Muscle layer of duodenum (tissue), 2 donors: ENCODE measurements around the gene PRH2.

Experiments
- H3K27ac ChIP-seq: one replicate; pipeline ENCODE4 v1.7.0; 2013; ENCODE audit warnings: mild to moderate bottlenecking, low read length
- H3K27me3 ChIP-seq: one replicate; pipeline ENCODE4 v1.7.0; 2013; ENCODE audit warnings: low read depth, mild to moderate bottlenecking, control low read depth, low read length
- H3K36me3 ChIP-seq, 2 donors: one replicate each; pipeline ENCODE4 v1.7.0; 2013; ENCODE audit warnings: low read length in 2 of 2, control low read depth in 1 of 2, mild to moderate bottlenecking in 1 of 2; ENCODE audit not compliant: insufficient read depth in 2 of 2, control insufficient read depth in 1 of 2
- H3K4me1 ChIP-seq, 2 donors: one replicate each; pipeline ENCODE4 v1.7.0; 2013; ENCODE audit warnings: low read length in 2 of 2, mild to moderate bottlenecking in 2 of 2, control low read depth in 1 of 2, moderate library complexity in 1 of 2; ENCODE audit not compliant: insufficient read depth in 2 of 2, control insufficient read depth in 1 of 2
- H3K4me3 ChIP-seq, 2 donors: one replicate each; pipeline ENCODE4 v1.7.0; 2013; ENCODE audit warnings: low read length in 2 of 2, low read depth in 1 of 2, mild to moderate bottlenecking in 1 of 2
- H3K9me3 ChIP-seq, 2 donors: one replicate each; pipeline ENCODE4 v1.7.0; 2013; ENCODE audit warnings: low read length in 2 of 2, control low read depth in 1 of 2, mild to moderate bottlenecking in 1 of 2; ENCODE audit not compliant: control insufficient read depth in 1 of 2
- donor health status: healthy.

Gene PRH2

GRCh38 chr12:10960211-10960610, 31.2 kb downstream of the PRH2 start:
- H3K27me3 ChIP-seq: no peaks in the 10 kb centered on the region
- H3K36me3 ChIP-seq: no peaks in the 10 kb centered on the region
- no peaks in the 10 kb centered on the region for H3K9me3 ChIP-seq
- H3K4me3 ChIP-seq: no peak overlapping the region
- no peaks in the 10 kb centered on the region for H3K4me1 ChIP-seq
- no peak overlapping the region for H3K27ac ChIP-seq

- no peaks in the 10 kb centered on the region for H3K27me3 ChIP-seq
- no peak overlapping the region for H3K4me3 ChIP-seq
- H3K4me1 ChIP-seq: no peaks in the 10 kb centered on the region
- H3K36me3 ChIP-seq: no peaks in the 10 kb centered on the region
- no peaks in the 10 kb centered on the region for H3K9me3 ChIP-seq
- H3K27ac ChIP-seq: no peak overlapping the region
Measured at GRCh38 chr12:10965476-10965875, 36.4 kb downstream of the PRH2 start.

- no peaks in the 10 kb centered on the region for H3K4me1 ChIP-seq
- no peak overlapping the region for H3K27ac ChIP-seq
- no peaks in the 10 kb centered on the region for H3K36me3 ChIP-seq
- H3K4me3 ChIP-seq: no peak overlapping the region
- H3K9me3 ChIP-seq: no peaks in the 10 kb centered on the region
- H3K27me3 ChIP-seq: no peaks in the 10 kb centered on the region
Measured at GRCh38 chr12:10966314-10966713, 37.3 kb downstream of the PRH2 start.

GRCh38 chr12:10967409-10967808, 38.4 kb downstream of the PRH2 start:
- H3K4me1 ChIP-seq: no peaks in the 10 kb centered on the region
- no peak overlapping the region for H3K4me3 ChIP-seq
- H3K27ac ChIP-seq: no peak overlapping the region
- H3K27me3 ChIP-seq: no peaks in the 10 kb centered on the region
- H3K9me3 ChIP-seq: no peaks in the 10 kb centered on the region
- no peaks in the 10 kb centered on the region for H3K36me3 ChIP-seq

DNA sequence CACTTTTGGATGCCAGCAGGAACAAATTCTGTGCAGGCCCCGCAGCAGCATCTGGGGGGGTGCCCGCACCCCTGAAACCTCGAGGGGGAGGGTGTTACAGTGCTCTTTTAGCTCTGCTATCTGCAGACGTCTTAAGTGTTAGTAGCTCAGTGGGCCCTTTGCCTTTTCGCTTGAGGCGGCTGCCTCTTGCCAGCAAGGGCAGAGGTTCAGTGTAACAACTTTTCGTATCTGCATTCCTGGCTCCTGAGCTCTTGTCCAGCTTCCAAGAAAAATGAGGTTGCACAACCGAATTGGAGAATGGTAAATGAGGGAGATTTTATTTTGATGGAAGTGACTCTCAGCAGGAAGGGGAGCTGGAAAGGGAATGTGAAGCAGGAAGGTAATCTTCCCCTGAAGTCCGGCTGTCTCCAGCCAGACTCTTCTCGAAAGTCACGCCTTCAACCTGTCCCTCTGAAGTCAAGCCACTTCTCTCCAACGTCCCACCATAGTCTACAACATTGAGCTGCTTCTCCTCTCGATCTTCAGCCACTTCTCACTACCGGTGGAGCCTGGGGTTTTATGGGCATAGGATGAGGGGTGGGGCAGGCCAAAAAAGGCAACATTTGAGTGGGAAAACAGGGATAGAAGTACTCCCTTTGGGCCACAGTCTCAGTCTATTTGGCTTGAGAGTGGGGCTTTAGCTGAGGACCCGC, 39.9 kb downstream of the PRH2 start:
- no peaks in the 10 kb centered on the region for H3K4me1 ChIP-seq
- no peaks in the 10 kb centered on the region for H3K9me3 ChIP-seq
- no peak overlapping the region for H3K4me3 ChIP-seq
- H3K27ac ChIP-seq: no peak overlapping the region
- H3K36me3 ChIP-seq: no peaks in the 10 kb centered on the region
- H3K27me3 ChIP-seq: no peaks in the 10 kb centered on the region

GRCh38 chr12:10974965-10975364, 45.9 kb downstream of the PRH2 start:
- no peak overlapping the region for H3K27ac ChIP-seq
- no peaks in the 10 kb centered on the region for H3K36me3 ChIP-seq
- H3K9me3 ChIP-seq: no peaks in the 10 kb centered on the region
- H3K27me3 ChIP-seq: no peaks in the 10 kb centered on the region
- H3K4me1 ChIP-seq: no peaks in the 10 kb centered on the region
- no peak overlapping the region for H3K4me3 ChIP-seq

DNA sequence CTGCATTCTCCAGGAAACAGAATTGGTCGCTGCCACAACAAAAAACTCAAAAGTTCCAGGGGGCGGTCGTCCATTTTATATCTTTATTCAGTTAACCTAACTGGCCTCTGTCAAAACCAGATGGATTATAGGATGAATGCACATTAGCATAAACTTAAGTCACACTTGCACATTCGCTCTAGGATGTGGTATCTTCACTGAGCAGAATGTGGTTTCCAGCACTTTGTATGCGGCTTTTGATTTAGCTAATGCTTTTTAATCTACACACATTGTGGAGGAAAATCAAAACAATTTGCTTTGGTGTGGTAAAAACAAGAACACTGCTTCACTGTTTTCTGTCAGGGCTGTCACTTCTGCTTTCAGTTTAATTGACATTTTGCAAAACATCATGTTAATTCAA, 53.2 kb downstream of the PRH2 start:
- no peaks in the 10 kb centered on the region for H3K4me1 ChIP-seq

More for the DNA sequence above, 53.2 kb downstream of the PRH2 start:
- H3K27me3 ChIP-seq: no peaks in the 10 kb centered on the region
- H3K27ac ChIP-seq: no peak overlapping the region
- H3K9me3 ChIP-seq: no peaks in the 10 kb centered on the region
- H3K36me3 ChIP-seq: no peaks in the 10 kb centered on the region
- H3K4me3 ChIP-seq: no peak overlapping the region
